ENCODE data around the gene THAP10. TPM values are rescaled to one million over a fixed set of nuclear protein-coding genes. Genes with fewer than 3 reads are reported as not detected.

THAP10 gene
- total RNA-seq, 1 experiment from 2014 or later, result 5.9 TPM

- TF ChIP-seq EZH2 (IDR thresholded peaks at IDR 0.05; ENCODE audit: low read length, unreplicated experiment) (no peak), EZH2phosphoT487 (IDR thresholded peaks at IDR 0.05; ENCODE audit: borderline replicate concordance, low read length) (no peak), CTCF (conservative IDR thresholded peaks at IDR 0.05; ENCODE audit: low read depth, low read length) (no peak)
- Histone ChIP-seq H3K4me2 (ENCODE audit: low read length) (no peak overlapping the region), H3K9me3 (ENCODE audit: low read length) (no peaks in the 10 kb centered on the region), H3K79me2 (ENCODE audit: low read length) (no peaks in the 10 kb centered on the region), H2AFZ (ENCODE audit: low read length) (no peak overlapping the region), H3F3A (ENCODE audit: low read length, unreplicated experiment) (no peaks in the 10 kb centered on the region), H3K4me1 (ENCODE audit: insufficient read depth, low read length) (no peaks in the 10 kb centered on the region), H3K36me3 (ENCODE audit: low read depth, low read length) (no peaks in the 10 kb centered on the region), H3K27me3 (ENCODE audit: low read length) (no peaks in the 10 kb centered on the region), H3K27ac (ENCODE audit: low read length) (no peak overlapping the region), H3K4me3 (ENCODE audit: low read length) (no peak overlapping the region), H4K20me1 (ENCODE audit: low read length) (no peaks in the 10 kb centered on the region), H3K9ac (ENCODE audit: low read length) (no peak overlapping the region), H3K9me2 (replicated peaks; ENCODE audit: low read length) (no peaks in the 10 kb centered on the region)
- ChIA-PET CTCF (no interaction called here), POLR2A (ENCODE audit: unreplicated experiment) (no interaction called here)
- no peak for ATAC-seq
- BruUV-seq (replicated peaks), result no TSS peak
- DNase-seq, result no peak
- intact Hi-C loops (cut with micrococcal nuclease), result no loop called here
These were observed 25.7 kb upstream of the THAP10 start for GRCh38 chr15:70917955-70918354.

GRCh38 chr15:70916531-70916930 is 24.3 kb upstream of the THAP10 start:
- intact Hi-C loops (cut with micrococcal nuclease), result no loop called here
- Histone ChIP-seq H3K9me2 (replicated peaks; ENCODE audit: low read length) (no peaks in the 10 kb centered on the region), H3F3A (ENCODE audit: low read length, unreplicated experiment) (no peaks in the 10 kb centered on the region)

More at GRCh38 chr15:70916531-70916930, 24.3 kb upstream of the THAP10 start:
- ATAC-seq, result no peak
- CTCF ChIA-PET, result no interaction called here
- Histone ChIP-seq H3K36me3 (ENCODE audit: low read depth, low read length) (no peaks in the 10 kb centered on the region), H2AFZ (ENCODE audit: low read length) (no peak overlapping the region), H3K4me3 (ENCODE audit: low read length) (no peak overlapping the region), H3K27me3 (ENCODE audit: low read length) (no peaks in the 10 kb centered on the region), H3K9ac (ENCODE audit: low read length) (no peak overlapping the region), H3K79me2 (ENCODE audit: low read length) (no peaks in the 10 kb centered on the region), H3K4me2 (ENCODE audit: low read length) (no peak overlapping the region), H3K9me3 (ENCODE audit: low read length) (no peaks in the 10 kb centered on the region), H4K20me1 (ENCODE audit: low read length) (no peaks in the 10 kb centered on the region), H3K4me1 (ENCODE audit: insufficient read depth, low read length) (peaks cover 6% of the 10 kb centered on the region), H3K27ac (ENCODE audit: low read length) (no peak overlapping the region)
- POLR2A ChIA-PET (ENCODE audit: unreplicated experiment), result no interaction called here
- BruUV-seq (replicated peaks), result no TSS peak
- DNase-seq, result no peak
- TF ChIP-seq EZH2phosphoT487 (IDR thresholded peaks at IDR 0.05; ENCODE audit: borderline replicate concordance, low read length) (no peak), CTCF (conservative IDR thresholded peaks at IDR 0.05; ENCODE audit: low read depth, low read length) (no peak), EZH2 (IDR thresholded peaks at IDR 0.05; ENCODE audit: low read length, unreplicated experiment) (no peak)
